RWPE2 (cell line): ENCODE results near the gene MCAM.

Source experiments
- ATAC-seq: fragments of 200-7000 bp; cut with Tn5 transposase; 3 replicates; pipeline ENCODE4 v1.9.1; 2021; ENCODE audit warnings: low read depth
- DNase-seq: peaks from one replicate; pipeline ENCODE4 v3.0.0-alpha.2; 2020; ENCODE audit warnings: low spot score
- H3K27ac ChIP-seq: fragments of 450-650 bp; 2 replicates; pipeline ENCODE4 v1.5.1; 2017; ENCODE audit warnings: mild to moderate bottlenecking; ENCODE audit not compliant: poor library complexity, severe bottlenecking
- H3K27me3 ChIP-seq: fragments of 250-450 bp; sonication (Bioruptor Pico); 2 replicates; pipeline ENCODE4 v1.5.1; 2021; ENCODE audit warnings: mild to moderate bottlenecking, moderate library complexity; ENCODE audit not compliant: insufficient read depth, poor library complexity, severe bottlenecking
- H3K36me3 ChIP-seq: fragments of 250-450 bp; sonication (Bioruptor Pico); 2 replicates; pipeline ENCODE4 v1.5.1; 2020; ENCODE audit warnings: low read depth, mild to moderate bottlenecking, moderate library complexity
- H3K4me1 ChIP-seq: fragments of 250-450 bp; sonication (Bioruptor Pico); 2 replicates; pipeline ENCODE4 v1.5.1; 2021; ENCODE audit warnings: mild to moderate bottlenecking, moderate library complexity; ENCODE audit not compliant: insufficient read depth, poor library complexity, severe bottlenecking
- H3K4me3 ChIP-seq: fragments of 250-450 bp; sonication (Bioruptor Pico); 2 replicates; pipeline ENCODE4 v1.5.1; 2021; ENCODE audit warnings: mild to moderate bottlenecking, moderate library complexity; ENCODE audit not compliant: severe bottlenecking
- H3K9me3 ChIP-seq: fragments of 250-450 bp; sonication (Bioruptor Pico); 2 replicates; pipeline ENCODE4 v1.5.1; 2021; ENCODE audit warnings: mild to moderate bottlenecking, moderate library complexity; ENCODE audit not compliant: severe bottlenecking
- CTCF ChIP-seq: fragments of 450-650 bp; IDR thresholded peaks from one replicate; pipeline ENCODE4 v1.5.1; 2017; ENCODE audit warnings: mild to moderate bottlenecking, moderate library complexity; ENCODE audit not compliant: poor library complexity, severe bottlenecking

Gene MCAM

GRCh38 chr11:119320776-119321524 lies 4.0 kb upstream of the MCAM start:
- TF ChIP-seq CTCF: no peak
- peaks cover 13% of the 10 kb centered on the region for H3K4me1 ChIP-seq
- ATAC-seq: peak; percentile 17; the same call in 1 of the 3 replicates
- DNase-seq: no peak
- H3K27me3 ChIP-seq: no peaks in the 10 kb centered on the region
- H3K4me3 ChIP-seq: peak overlapping the region; percentile 4
- H3K9me3 ChIP-seq: no peaks in the 10 kb centered on the region
- H3K27ac ChIP-seq: no peak overlapping the region
- no peaks in the 10 kb centered on the region for H3K36me3 ChIP-seq

GRCh38 chr11:119320240-119320775 lies 3.4 kb upstream of the MCAM start:
- H3K27ac ChIP-seq: no peak overlapping the region
- no peaks in the 10 kb centered on the region for H3K36me3 ChIP-seq
- H3K9me3 ChIP-seq: no peaks in the 10 kb centered on the region
- no peak overlapping the region for H3K4me3 ChIP-seq
- H3K27me3 ChIP-seq: no peaks in the 10 kb centered on the region
- DNase-seq: no peak
- no peak for TF ChIP-seq CTCF
- ATAC-seq: no peak
- peaks cover 13% of the 10 kb centered on the region for H3K4me1 ChIP-seq

GRCh38 chr11:119319700-119320239 lies 2.8 kb upstream of the MCAM start:
- Histone ChIP-seq H3K4me1 (peaks cover 13% of the 10 kb centered on the region), H3K27me3 (no peaks in the 10 kb centered on the region), H3K4me3 (no peak overlapping the region), H3K9me3 (no peaks in the 10 kb centered on the region), H3K27ac (no peak overlapping the region), H3K36me3 (no peaks in the 10 kb centered on the region)
- ATAC-seq (no peak), DNase-seq (no peak)
- TF ChIP-seq CTCF: no peak

- no peak for DNase-seq
- Histone ChIP-seq H3K27me3 (no peaks in the 10 kb centered on the region), H3K4me1 (peaks cover 13% of the 10 kb centered on the region), H3K36me3 (no peaks in the 10 kb centered on the region), H3K4me3 (no peak overlapping the region), H3K9me3 (no peaks in the 10 kb centered on the region), H3K27ac (peak overlapping the region; percentile 57)
- no peak for ATAC-seq
- TF ChIP-seq CTCF: no peak
Observed at GRCh38 chr11:119319136-119319699, 2.3 kb upstream of the MCAM start.
